ENCODE results near the gene ZAR1.

ZAR1 gene

GRCh38 chr4:48506716-48507115 lies 16.7 kb downstream of the ZAR1 start:
- H3K4me3 ChIP-seq (ENCODE audit: low read length in 2 of 2): no peak overlapping the region
- H3K4me1 ChIP-seq (ENCODE audit: control insufficient read depth, insufficient read depth, low read length): no peaks in the 10 kb centered on the region
- no peaks in the 10 kb centered on the region for H3K9me3 ChIP-seq (ENCODE audit: control insufficient read depth in 2 of 2, low read length in 2 of 2)
- no peak overlapping the region for H3K27ac ChIP-seq (ENCODE audit: low read length)
- H3K9ac ChIP-seq (ENCODE audit: low read length in 2 of 2): no peak overlapping the region
- H3K27me3 ChIP-seq (ENCODE audit: control insufficient read depth in 1 of 2, insufficient read depth in 2 of 2, low read length in 2 of 2): no peaks in the 10 kb centered on the region
- peaks cover 20 to 34% of the 10 kb centered on the region in 2 donors for H3K36me3 ChIP-seq (ENCODE audit: control insufficient read depth in 2 of 2, insufficient read depth in 2 of 2, low read length in 2 of 2)

DNA sequence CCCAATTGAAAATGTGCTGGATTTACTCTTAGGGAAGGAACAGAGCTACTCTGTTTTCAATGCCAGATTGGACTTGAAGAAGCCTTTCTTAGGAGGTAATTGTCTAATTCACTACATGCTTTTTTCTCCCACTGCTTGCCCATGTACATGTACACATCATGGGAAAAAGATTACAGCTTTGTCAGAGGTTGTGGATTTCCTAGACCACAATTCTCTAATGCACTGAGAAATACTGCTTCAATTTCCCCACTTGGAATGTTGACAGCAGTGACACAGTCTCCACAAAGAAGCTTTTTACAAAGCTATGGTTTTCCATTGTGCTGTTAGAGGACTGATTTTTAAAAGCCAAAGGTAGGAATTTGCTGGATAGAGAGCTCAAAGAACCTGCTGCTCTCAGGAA lies 19.5 kb downstream of the ZAR1 start:
- Histone ChIP-seq H3K27me3 (ENCODE audit: control insufficient read depth in 1 of 2, insufficient read depth in 2 of 2, low read length in 2 of 2) (no peaks in the 10 kb centered on the region), H3K27ac (ENCODE audit: low read length) (no peak overlapping the region), H3K36me3 (ENCODE audit: control insufficient read depth in 2 of 2, insufficient read depth in 2 of 2, low read length in 2 of 2) (peaks cover 40 to 50% of the 10 kb centered on the region in 2 donors), H3K9ac (ENCODE audit: low read length in 2 of 2) (peak overlapping the region in 1 of 2 donors; percentile 2), H3K9me3 (ENCODE audit: control insufficient read depth in 2 of 2, low read length in 2 of 2) (no peaks in the 10 kb centered on the region), H3K4me1 (ENCODE audit: control insufficient read depth, insufficient read depth, low read length) (no peaks in the 10 kb centered on the region), H3K4me3 (ENCODE audit: low read length in 2 of 2) (no peak overlapping the region)

- no peak overlapping the region for H3K27ac ChIP-seq (ENCODE audit: low read length)
Observed at GRCh38 chr4:48518143-48518542, 28.1 kb downstream of the ZAR1 start.

DNA sequence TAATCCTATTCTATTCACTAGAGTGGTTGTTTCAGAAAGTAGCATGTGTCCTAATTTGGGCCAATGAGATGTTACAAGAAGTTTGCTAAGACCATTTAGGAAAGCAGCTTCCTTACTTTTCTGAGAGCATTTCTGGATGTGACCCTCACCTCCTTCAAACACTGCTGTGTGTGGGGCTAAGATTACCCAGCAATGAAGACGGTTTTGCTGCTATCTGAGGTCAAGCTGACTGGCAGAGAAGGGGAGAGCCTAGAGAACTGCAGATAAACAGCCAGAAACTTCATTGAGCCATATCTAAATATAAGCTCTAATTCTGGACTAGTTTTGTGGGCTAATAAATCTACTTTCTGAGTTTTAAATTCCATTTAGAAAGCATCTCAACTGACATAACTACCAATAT lies 36.4 kb downstream of the ZAR1 start:
- H3K36me3 ChIP-seq (ENCODE audit: control insufficient read depth in 2 of 2, insufficient read depth in 2 of 2, low read length in 2 of 2): peaks cover 45 to 48% of the 10 kb centered on the region in 2 donors
- H3K27ac ChIP-seq (ENCODE audit: low read length): no peak overlapping the region
- H3K9ac ChIP-seq (ENCODE audit: low read length in 2 of 2): no peak overlapping the region
- H3K27me3 ChIP-seq (ENCODE audit: control insufficient read depth in 1 of 2, insufficient read depth in 2 of 2, low read length in 2 of 2): no peaks in the 10 kb centered on the region
- no peak overlapping the region for H3K4me3 ChIP-seq (ENCODE audit: low read length in 2 of 2)
- no peaks in the 10 kb centered on the region for H3K4me1 ChIP-seq (ENCODE audit: control insufficient read depth, insufficient read depth, low read length)
- H3K9me3 ChIP-seq (ENCODE audit: control insufficient read depth in 2 of 2, low read length in 2 of 2): no peaks in the 10 kb centered on the region

More at GRCh38 chr4:48518143-48518542, 28.1 kb downstream of the ZAR1 start:
- Histone ChIP-seq H3K9ac (ENCODE audit: low read length in 2 of 2) (no peak overlapping the region), H3K9me3 (ENCODE audit: control insufficient read depth in 2 of 2, low read length in 2 of 2) (no peaks in the 10 kb centered on the region), H3K27me3 (ENCODE audit: control insufficient read depth in 1 of 2, insufficient read depth in 2 of 2, low read length in 2 of 2) (no peaks in the 10 kb centered on the region), H3K36me3 (ENCODE audit: control insufficient read depth in 2 of 2, insufficient read depth in 2 of 2, low read length in 2 of 2) (peaks cover 41 to 44% of the 10 kb centered on the region in 2 donors), H3K4me3 (ENCODE audit: low read length in 2 of 2) (no peak overlapping the region), H3K4me1 (ENCODE audit: control insufficient read depth, insufficient read depth, low read length) (no peaks in the 10 kb centered on the region)

- Histone ChIP-seq H3K27me3 (ENCODE audit: control insufficient read depth in 1 of 2, insufficient read depth in 2 of 2, low read length in 2 of 2) (no peaks in the 10 kb centered on the region), H3K9me3 (ENCODE audit: control insufficient read depth in 2 of 2, low read length in 2 of 2) (no peaks in the 10 kb centered on the region), H3K9ac (ENCODE audit: low read length in 2 of 2) (no peak overlapping the region), H3K36me3 (ENCODE audit: control insufficient read depth in 2 of 2, insufficient read depth in 2 of 2, low read length in 2 of 2) (peaks cover 23 to 28% of the 10 kb centered on the region in 2 donors), H3K27ac (ENCODE audit: low read length) (no peak overlapping the region), H3K4me1 (ENCODE audit: control insufficient read depth, insufficient read depth, low read length) (no peaks in the 10 kb centered on the region), H3K4me3 (ENCODE audit: low read length in 2 of 2) (no peak overlapping the region)
Observed at GRCh38 chr4:48538358-48538757, 48.3 kb downstream of the ZAR1 start.

GRCh38 chr4:48539597-48539996 lies 49.5 kb downstream of the ZAR1 start:
- H3K9ac ChIP-seq (ENCODE audit: low read length in 2 of 2): no peak overlapping the region
- H3K36me3 ChIP-seq (ENCODE audit: control insufficient read depth in 2 of 2, insufficient read depth in 2 of 2, low read length in 2 of 2): peaks cover 27 to 32% of the 10 kb centered on the region in 2 donors
- H3K27ac ChIP-seq (ENCODE audit: low read length): no peak overlapping the region
- no peaks in the 10 kb centered on the region for H3K9me3 ChIP-seq (ENCODE audit: control insufficient read depth in 2 of 2, low read length in 2 of 2)
- no peaks in the 10 kb centered on the region for H3K4me1 ChIP-seq (ENCODE audit: control insufficient read depth, insufficient read depth, low read length)
- no peak overlapping the region for H3K4me3 ChIP-seq (ENCODE audit: low read length in 2 of 2)
- no peaks in the 10 kb centered on the region for H3K27me3 ChIP-seq (ENCODE audit: control insufficient read depth in 1 of 2, insufficient read depth in 2 of 2, low read length in 2 of 2)

GRCh38 chr4:48542888-48543287 lies 52.8 kb downstream of the ZAR1 start:
- Histone ChIP-seq H3K4me3 (ENCODE audit: low read length in 2 of 2) (no peak overlapping the region), H3K36me3 (ENCODE audit: control insufficient read depth in 2 of 2, insufficient read depth in 2 of 2, low read length in 2 of 2) (peaks cover 38 to 46% of the 10 kb centered on the region in 2 donors)

DNA sequence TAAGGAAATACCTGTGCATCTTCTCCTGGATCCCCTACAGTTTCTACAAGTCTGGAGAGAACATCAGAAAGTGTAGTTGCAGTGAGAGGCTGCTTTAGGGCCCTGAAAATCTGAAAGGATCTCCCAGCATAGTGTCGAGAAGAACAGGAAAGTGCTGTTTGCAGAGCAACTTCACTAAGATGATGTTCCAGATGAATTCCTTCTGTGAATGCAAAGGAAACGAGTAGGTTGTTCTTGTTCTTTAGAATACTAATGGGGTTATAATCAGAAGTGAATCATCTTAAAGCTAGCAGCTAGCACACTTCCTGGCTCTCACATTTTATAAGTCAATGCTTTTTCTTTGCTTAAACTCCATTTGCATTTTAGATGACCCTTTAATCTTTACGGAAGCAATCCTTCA lies 53.7 kb downstream of the ZAR1 start:
- Histone ChIP-seq H3K9ac (ENCODE audit: low read length in 2 of 2) (no peak overlapping the region), H3K36me3 (ENCODE audit: control insufficient read depth in 2 of 2, insufficient read depth in 2 of 2, low read length in 2 of 2) (peaks cover 46 to 47% of the 10 kb centered on the region in 2 donors), H3K4me1 (ENCODE audit: control insufficient read depth, insufficient read depth, low read length) (no peaks in the 10 kb centered on the region), H3K27me3 (ENCODE audit: control insufficient read depth in 1 of 2, insufficient read depth in 2 of 2, low read length in 2 of 2) (no peaks in the 10 kb centered on the region), H3K4me3 (ENCODE audit: low read length in 2 of 2) (no peak overlapping the region), H3K27ac (ENCODE audit: low read length) (no peak overlapping the region), H3K9me3 (ENCODE audit: control insufficient read depth in 2 of 2, low read length in 2 of 2) (no peaks in the 10 kb centered on the region)

More at GRCh38 chr4:48542888-48543287, 52.8 kb downstream of the ZAR1 start:
- Histone ChIP-seq H3K9ac (ENCODE audit: low read length in 2 of 2) (no peak overlapping the region), H3K9me3 (ENCODE audit: control insufficient read depth in 2 of 2, low read length in 2 of 2) (no peaks in the 10 kb centered on the region), H3K27me3 (ENCODE audit: control insufficient read depth in 1 of 2, insufficient read depth in 2 of 2, low read length in 2 of 2) (no peaks in the 10 kb centered on the region), H3K4me1 (ENCODE audit: control insufficient read depth, insufficient read depth, low read length) (no peaks in the 10 kb centered on the region), H3K27ac (ENCODE audit: low read length) (no peak overlapping the region)
